ENCODE measurements around the gene FBRSL1.

- TF ChIP-seq CTCF (IDR thresholded peaks at IDR 0.05; ENCODE audit: insufficient read depth, low read depth, low read length) (no peak), EZH2 (IDR thresholded peaks at IDR 0.05; ENCODE audit: insufficient read depth, low read length) (no peak)
Measured at GRCh38 chr12:132476038-132476414, 13.9 kb upstream of the FBRSL1 start.

All from astrocyte (in vitro differentiated cells and primary cell).